HG03378 (cell line): ENCODE data around the gene AFDN.

Source experiments
- ATAC-seq: cut with Tn5 transposase; IDR thresholded peaks from one replicate; pipeline ENCODE4 v1.9.1; 2021; ENCODE audit warnings: mild to moderate bottlenecking, moderate library complexity; ENCODE audit not compliant: unreplicated experiment

Gene AFDN

DNA sequence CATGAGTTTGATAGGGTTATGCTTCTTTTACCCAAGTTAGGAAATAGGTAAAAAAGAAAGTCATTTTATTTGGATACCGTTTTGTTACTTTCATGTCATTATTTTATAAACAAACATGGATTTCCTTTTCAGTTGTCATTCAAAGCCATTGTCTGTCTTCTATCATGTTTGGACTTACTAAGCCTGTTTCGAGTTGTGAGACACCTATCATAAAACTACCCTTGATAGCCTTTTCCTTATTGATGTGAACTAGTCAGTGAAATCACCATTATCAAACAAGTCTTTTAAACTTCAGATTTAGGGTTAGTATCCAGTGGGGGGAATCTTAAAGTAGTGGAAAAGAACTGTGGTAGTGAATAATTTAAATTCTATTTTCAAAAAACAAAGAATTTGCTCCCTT is 85.8 kb downstream of the AFDN start:
- no peak for ATAC-seq

DNA sequence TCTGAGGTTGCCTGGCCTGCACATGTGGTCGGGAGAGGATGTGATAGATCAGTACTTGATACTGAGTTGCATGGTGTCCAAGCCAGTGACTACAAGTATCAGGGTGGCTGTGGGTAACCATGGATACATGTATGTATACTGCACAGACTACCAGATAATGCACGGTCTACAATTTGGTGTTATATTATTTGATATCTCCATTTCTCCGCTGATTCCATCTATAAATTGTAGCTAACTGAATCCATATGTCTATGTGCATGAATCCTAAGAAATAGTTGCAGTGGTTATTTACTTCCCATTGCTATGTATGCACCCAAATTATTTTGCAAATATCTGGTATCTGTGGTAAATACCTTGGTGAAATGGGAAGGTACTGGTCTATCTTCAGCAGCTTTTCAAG is 87.0 kb downstream of the AFDN start:
- ATAC-seq = no peak

- ATAC-seq = no peak
Observed at GRCh38 chr6:167915139-167915538, 88.4 kb downstream of the AFDN start.

DNA sequence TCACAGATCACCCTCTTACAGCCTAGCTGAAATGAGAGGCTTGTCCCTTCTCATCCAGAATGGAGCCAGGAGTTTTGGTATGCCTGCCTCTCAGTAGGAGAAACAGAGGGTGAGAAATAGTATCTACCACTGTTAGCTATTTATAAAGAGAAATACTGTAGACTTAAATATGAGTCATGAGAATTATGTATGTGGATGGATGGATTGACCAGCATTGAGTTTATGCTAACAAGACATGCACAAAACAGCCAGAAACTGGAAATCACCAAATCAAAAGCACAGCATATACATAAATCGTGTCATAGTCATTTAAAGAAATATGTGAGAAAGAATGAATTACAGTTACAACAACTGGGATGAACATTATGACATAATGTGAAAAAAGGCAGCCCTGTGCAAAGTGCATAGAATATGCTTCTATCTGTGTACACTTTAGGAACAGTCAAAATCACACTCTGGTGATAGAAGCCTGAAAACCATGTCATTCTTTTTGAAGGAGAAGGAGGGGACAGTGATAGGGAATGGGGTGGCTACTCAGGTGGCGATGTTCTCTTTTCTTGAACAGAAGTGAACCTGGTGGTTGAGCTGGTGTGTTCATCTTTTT is 90.9 kb downstream of the AFDN start:
- no peak for ATAC-seq

GRCh38 chr6:167918548-167919278 is 92.0 kb downstream of the AFDN start:
- no peak for ATAC-seq

DNA sequence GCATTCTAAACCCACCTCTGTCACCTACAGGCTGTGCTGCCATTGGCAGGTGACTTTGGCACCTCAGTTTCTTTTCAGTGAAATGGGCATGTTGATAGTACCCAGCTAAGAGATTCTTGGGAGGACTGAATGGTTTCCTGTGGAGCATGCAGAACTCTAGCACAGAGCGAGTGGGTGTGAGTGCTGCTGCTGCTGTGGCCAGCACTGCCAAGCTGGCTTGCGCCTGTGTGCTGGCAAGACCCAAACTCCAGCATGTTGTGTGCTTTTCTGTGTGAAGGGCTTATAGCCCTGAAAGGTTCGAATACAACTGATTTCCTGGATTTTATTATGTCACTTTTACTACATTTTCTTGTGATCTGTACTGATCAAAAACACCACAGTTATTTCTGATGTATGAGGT is 92.6 kb downstream of the AFDN start:
- ATAC-seq = no peak

GRCh38 chr6:167920165-167920564 is 93.5 kb downstream of the AFDN start:
- ATAC-seq = no peak

DNA sequence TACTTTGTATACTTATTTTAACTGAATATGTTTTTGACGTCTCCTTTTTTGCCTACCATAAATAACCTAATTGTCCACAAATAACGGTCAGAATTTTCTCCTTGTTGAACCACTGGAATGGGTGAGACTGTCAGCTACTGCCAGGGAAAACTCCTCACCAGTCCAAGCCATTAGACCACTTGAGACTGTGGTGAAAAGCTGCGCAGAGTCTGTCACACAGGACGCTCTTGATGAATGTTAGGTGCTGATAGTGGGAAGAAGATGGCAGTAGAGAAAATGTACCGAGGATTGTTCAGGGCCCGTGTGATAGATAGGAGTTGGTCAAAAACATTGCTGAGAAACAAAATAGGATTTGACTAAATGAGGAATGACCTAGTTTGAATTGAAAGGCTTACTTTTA is 95.1 kb downstream of the AFDN start:
- ATAC-seq = no peak

- ATAC-seq = no peak
Observed at GRCh38 chr6:167925026-167925425, 98.3 kb downstream of the AFDN start.

- ATAC-seq = no peak
Observed at GRCh38 chr6:167927246-167927645, 100.5 kb downstream of the AFDN start.

DNA sequence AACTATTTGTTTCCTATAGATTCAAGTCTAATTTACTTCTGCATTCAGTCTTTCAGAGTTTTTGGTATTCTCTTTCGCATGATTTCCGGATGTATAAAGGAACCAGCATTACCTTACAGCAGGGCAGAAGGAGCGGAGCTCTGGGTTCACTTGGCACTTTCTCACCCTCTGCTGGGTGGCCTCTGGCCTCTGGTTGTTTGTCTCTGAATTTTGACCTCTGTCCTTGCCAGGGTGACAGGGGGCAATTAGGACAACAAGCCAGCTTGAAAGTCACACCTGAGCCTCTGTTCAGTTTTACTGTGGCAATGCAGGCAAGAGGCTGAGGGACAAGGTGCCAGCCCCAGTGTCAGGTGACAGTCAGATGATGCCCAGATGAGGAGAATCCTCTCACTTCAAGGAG is 101.4 kb downstream of the AFDN start:
- no peak for ATAC-seq

DNA sequence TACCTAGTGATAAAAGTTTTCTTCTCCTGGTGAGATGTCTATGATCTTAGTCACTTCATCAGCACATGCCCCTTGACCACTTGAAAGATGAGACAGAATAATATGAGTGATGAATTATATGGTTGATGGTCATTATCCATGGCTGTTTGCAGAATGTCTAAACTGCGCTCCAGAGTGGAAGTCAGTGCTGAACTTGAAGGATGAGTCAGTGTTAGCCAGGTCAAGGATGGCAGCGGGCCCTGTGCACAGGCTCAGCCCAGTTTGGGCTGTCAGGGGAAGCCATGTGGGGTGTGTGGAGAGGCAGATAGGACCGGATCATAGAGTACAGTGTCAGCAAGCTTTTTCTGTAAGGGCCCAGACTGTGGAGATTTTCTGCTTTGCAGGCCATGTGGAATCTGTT is 103.6 kb downstream of the AFDN start:
- ATAC-seq = no peak

GRCh38 chr6:167932468-167933276 is 106.0 kb downstream of the AFDN start:
- ATAC-seq = no peak

DNA sequence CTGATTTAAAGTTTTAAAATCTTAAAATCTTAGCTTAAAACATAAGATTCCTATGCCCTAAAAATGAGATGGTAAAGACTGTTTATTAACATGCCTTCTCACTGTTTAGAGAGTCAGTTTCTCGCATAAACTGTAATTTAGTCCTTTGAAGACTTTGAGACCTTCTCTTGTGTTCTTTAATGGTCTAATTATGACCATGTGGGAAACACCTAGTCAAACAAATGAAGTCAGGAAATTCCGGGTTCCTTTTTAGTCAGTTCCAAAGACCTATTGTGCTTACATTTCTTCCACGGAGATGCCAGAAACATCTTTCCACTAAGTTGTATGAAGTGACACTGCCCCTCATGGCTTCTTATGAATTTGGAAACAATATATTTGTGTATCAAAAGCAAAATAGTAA is 106.6 kb downstream of the AFDN start:
- no peak for ATAC-seq

- ATAC-seq = no peak
Observed at GRCh38 chr6:167933847-167934246, 107.1 kb downstream of the AFDN start.

- ATAC-seq = no peak
Observed at GRCh38 chr6:167934426-167934864, 107.7 kb downstream of the AFDN start.

DNA sequence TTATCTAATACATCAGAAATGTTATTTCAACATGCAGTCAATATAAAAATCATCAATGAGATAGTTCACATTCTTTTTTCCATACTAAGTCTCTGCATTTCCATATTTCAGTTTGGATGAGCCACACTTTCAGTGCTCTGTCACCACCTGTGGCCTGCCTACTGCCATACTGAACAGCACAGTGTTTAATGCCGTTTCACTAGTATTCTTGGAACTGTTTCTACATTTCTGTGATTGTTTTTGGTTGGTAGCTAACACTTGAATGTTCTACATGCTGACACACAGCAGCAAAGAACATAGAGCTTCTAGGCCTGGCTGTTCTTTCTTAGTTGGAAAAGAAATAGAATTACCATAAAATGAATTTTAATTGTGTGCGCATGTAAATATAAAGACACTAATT is 109.3 kb downstream of the AFDN start:
- no peak for ATAC-seq

DNA sequence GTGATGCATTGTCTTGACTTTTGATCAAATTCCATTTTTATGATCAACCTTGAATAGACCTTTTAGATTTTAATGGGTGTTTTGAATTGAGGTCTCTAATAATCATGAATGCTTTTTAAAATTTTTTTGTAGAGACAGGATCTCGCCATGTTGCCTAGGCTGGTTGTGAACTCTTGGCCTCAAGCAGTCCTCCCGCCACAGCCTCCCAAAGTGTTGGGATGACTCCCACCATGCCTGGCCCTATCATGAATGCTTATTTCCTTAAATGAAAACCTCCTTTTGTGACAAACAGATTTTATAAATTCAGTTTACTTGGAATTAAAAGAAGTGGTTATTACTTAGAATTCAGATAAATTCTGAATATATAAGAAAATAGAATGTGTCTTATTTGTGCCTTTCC is 110.6 kb downstream of the AFDN start:
- no peak for ATAC-seq

DNA sequence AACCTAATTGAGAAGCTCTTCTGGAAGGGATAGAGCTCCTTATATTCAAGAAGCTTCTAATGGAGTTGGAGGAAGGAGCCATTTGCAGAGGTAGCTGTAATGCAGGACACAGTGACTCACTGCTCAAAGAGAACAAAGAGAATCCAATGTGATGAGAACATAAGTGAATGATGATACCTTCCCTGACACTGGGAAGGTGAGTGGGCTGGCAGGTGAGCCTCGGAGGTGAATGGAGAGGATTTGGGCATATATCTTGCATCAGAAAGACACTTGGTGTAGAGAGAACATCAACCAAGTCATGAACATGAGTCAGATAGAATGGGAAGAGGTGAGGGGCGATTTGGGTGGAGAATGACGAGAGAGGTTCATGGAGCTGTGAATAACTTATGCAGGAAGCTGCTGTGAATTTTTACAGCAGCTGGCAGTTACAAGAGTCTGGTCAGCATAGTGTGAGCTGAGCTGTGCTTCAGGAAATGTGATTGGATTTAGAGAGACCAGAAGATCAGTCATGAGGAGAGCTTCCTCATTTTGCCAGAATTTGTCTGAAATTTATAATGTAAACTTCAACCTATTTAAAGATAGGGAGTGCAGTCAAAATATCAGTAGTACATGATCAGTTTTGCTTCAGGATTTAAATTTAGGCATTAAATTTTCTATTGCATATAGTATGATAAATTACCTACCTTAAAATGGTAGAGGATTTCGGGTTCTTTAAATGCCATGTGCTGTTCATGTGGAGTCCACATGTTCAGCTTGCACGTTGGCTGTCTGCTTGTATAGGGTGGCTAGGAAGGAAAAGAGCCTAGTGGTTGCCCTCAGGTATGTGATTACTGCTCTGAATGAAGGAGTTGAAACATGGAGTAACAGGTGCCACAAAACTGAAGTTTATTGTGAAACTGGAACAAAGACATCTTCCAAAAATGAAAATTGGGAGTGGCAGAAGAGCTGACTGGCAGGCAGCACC is 111.5 kb downstream of the AFDN start:
- ATAC-seq = no peak

DNA sequence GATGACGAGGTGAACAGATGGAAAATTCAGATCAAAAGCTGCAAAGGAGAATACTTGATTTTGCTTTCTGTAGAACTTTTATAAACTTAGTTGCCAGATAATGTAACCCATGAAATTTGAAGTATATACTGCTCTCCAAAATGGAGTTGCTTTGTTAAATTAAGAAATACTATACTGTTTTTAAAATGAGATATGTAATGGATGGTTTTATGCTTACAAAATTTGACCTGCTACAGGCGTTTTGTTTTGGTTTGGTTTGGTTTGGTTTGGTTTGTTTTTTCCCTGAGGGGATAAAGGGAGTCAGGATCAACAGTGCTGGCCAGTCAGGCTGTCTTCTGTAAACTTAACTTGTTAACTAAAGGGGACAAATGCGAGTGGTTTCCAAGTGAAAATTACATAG is 115.1 kb downstream of the AFDN start:
- ATAC-seq = no peak

GRCh38 chr6:167944130-167944529 is 117.4 kb downstream of the AFDN start:
- no peak for ATAC-seq
